ENCODE data around the gene LYRM4. TPM values are rescaled to one million over a fixed set of nuclear protein-coding genes. Genes with fewer than 3 reads are reported as not detected.
A peak's percentile ranks its signal among the peaks of the same experiment; 100 is the strongest.
"Not testable (repeated sequence)": the region's sequence is repeated elsewhere in the genome, so short reads cannot be mapped to it uniquely, and the experiment has no call there.

The LYRM4 gene
- total RNA-seq, 1 experiment from 2014 or later: 52.8 TPM

- H3K36me3 Mint-ChIP-seq (ENCODE audit: insufficient read depth, unreplicated experiment): no peaks in the 10 kb centered on the region
- intact Hi-C loops (cut with micrococcal nuclease; ENCODE audit: unreplicated experiment): no loop called here
Observed at GRCh38 chr6:5061152-5061551, 199.6 kb downstream of the LYRM4 start.

GRCh38 chr6:5060439-5060838 is 200.3 kb downstream of the LYRM4 start:
- BruUV-seq (replicated peaks); H3K4me3 Mint-ChIP-seq (ENCODE audit: unreplicated experiment); H3K4me3 ChIP-seq (ENCODE audit: low read depth, low read length); H3K27me3 Mint-ChIP-seq (ENCODE audit: insufficient read depth, unreplicated experiment); H3K9me3 ChIP-seq; intact Hi-C loops (cut with micrococcal nuclease; ENCODE audit: unreplicated experiment); H3K36me3 Mint-ChIP-seq (ENCODE audit: insufficient read depth, unreplicated experiment); H3K36me3 ChIP-seq (ENCODE audit: control insufficient read depth, insufficient read depth, low read length); H3K27me3 ChIP-seq (replicated peaks; ENCODE audit: control insufficient read depth, insufficient read depth, low read length); H3K27ac Mint-ChIP-seq (ENCODE audit: unreplicated experiment); POLR2A ChIA-PET; H3K4me1 ChIP-seq; H3K9me3 Mint-ChIP-seq (ENCODE audit: unreplicated experiment); DNase-seq; H3K4me1 Mint-ChIP-seq (ENCODE audit: low read depth, unreplicated experiment): not testable (repeated sequence)
- CTCF ChIA-PET: interaction anchor here (0.8 kb wide), 1 partner anchor 54 kb away, joined by 4 read pairs; no protein-coding TSS in a partner anchor

More at GRCh38 chr6:5061152-5061551, 199.6 kb downstream of the LYRM4 start:
- TF ChIP-seq CTCF (IDR thresholded peaks at IDR 0.05; ENCODE audit: insufficient read depth in 1 of 2, low read depth in 1 of 2, low read length in 1 of 2, severe bottlenecking in 1 of 2, unreplicated experiment in 1 of 2): no peak
- no TSS peak for BruUV-seq (replicated peaks)
- H3K4me1 Mint-ChIP-seq (ENCODE audit: low read depth, unreplicated experiment): peaks cover 7% of the 10 kb centered on the region
- CTCF ChIA-PET: interaction anchor here (0.6 to 0.8 kb wide), 2 partner anchors 14 to 53 kb away, joined by 4 read pairs; no protein-coding TSS in a partner anchor
- Histone ChIP-seq H3K4me3 (ENCODE audit: low read depth, low read length) (no peak overlapping the region), H3K36me3 (ENCODE audit: control insufficient read depth, insufficient read depth, low read length) (no peaks in the 10 kb centered on the region; the same call in 1 of the 2 replicates), H3K27me3 (replicated peaks; ENCODE audit: control insufficient read depth, insufficient read depth, low read length) (no peaks in the 10 kb centered on the region), H3K9me3 (no peaks in the 10 kb centered on the region), H3K4me1 (peaks cover 5% of the 10 kb centered on the region; the same call in 1 of the 2 replicates)
- POLR2A ChIA-PET: no interaction called here
- H3K9me3 Mint-ChIP-seq (ENCODE audit: unreplicated experiment): no peaks in the 10 kb centered on the region
- no peak for DNase-seq
- no peaks in the 10 kb centered on the region for H3K27me3 Mint-ChIP-seq (ENCODE audit: insufficient read depth, unreplicated experiment)
- H3K27ac Mint-ChIP-seq (ENCODE audit: unreplicated experiment): no peak overlapping the region
- H3K4me3 Mint-ChIP-seq (ENCODE audit: unreplicated experiment): no peak overlapping the region

- no TSS peak for BruUV-seq (replicated peaks)
- H3K4me1 ChIP-seq: peaks cover 5% of the 10 kb centered on the region; the same call in 1 of the 2 replicates
- Mint-ChIP-seq H3K36me3 (ENCODE audit: insufficient read depth, unreplicated experiment) (no peaks in the 10 kb centered on the region), H3K27me3 (ENCODE audit: insufficient read depth, unreplicated experiment) (no peaks in the 10 kb centered on the region), H3K9me3 (ENCODE audit: unreplicated experiment) (no peaks in the 10 kb centered on the region), H3K27ac (ENCODE audit: unreplicated experiment) (no peak overlapping the region), H3K4me1 (ENCODE audit: low read depth, unreplicated experiment) (peaks cover 7% of the 10 kb centered on the region), H3K4me3 (ENCODE audit: unreplicated experiment) (no peak overlapping the region)
- intact Hi-C loops (cut with micrococcal nuclease; ENCODE audit: unreplicated experiment): no loop called here
- no peak for TF ChIP-seq CTCF (IDR thresholded peaks at IDR 0.05; ENCODE audit: insufficient read depth in 1 of 2, low read depth in 1 of 2, low read length in 1 of 2, severe bottlenecking in 1 of 2, unreplicated experiment in 1 of 2)
- H3K9me3 ChIP-seq: no peaks in the 10 kb centered on the region
- no peaks in the 10 kb centered on the region for H3K27me3 ChIP-seq (replicated peaks; ENCODE audit: control insufficient read depth, insufficient read depth, low read length)
- H3K36me3 ChIP-seq (ENCODE audit: control insufficient read depth, insufficient read depth, low read length): no peaks in the 10 kb centered on the region; the same call in 1 of the 2 replicates
- no peak overlapping the region for H3K4me3 ChIP-seq (ENCODE audit: low read depth, low read length)
- CTCF ChIA-PET: interaction anchor here (0.7 kb wide), 1 partner anchor 321 kb away, joined by 4 read pairs; no protein-coding TSS in a partner anchor
- DNase-seq: peak; percentile 36 to 47
- POLR2A ChIA-PET: no interaction called here
Observed at GRCh38 chr6:5059036-5059896, 201.5 kb downstream of the LYRM4 start.

Small RNA genes lying within 50 kb of the gene (microRNA-seq; reads per million reads assigned to microRNA genes)
- 5.0 reads per million, percentile 34 among the genes with 10 or more reads in this experiment for gene MIR3691

Other genes starting within 250 kb of the LYRM4 start
- 0.14 and 0.18 TPM in 2 replicates for gene PPP1R3G, start 175.6 kb downstream of the LYRM4 start, total RNA-seq (2022)
- gene FARS2, start 563 bp upstream of the LYRM4 start, total RNA-seq (2022): 14.0 and 15.4 TPM in 2 replicates

All from Caco-2 (cell line).